ENCODE results near the gene CCDC92. TPM values are rescaled to one million over a fixed set of nuclear protein-coding genes. Genes with fewer than 3 reads are reported as not detected.
A peak's percentile ranks its signal among the peaks of the same experiment; 100 is the strongest.

CCDC92 gene
- total and polyA plus RNA-seq, 2 donors = 9.1 to 49.8 TPM

DNA sequence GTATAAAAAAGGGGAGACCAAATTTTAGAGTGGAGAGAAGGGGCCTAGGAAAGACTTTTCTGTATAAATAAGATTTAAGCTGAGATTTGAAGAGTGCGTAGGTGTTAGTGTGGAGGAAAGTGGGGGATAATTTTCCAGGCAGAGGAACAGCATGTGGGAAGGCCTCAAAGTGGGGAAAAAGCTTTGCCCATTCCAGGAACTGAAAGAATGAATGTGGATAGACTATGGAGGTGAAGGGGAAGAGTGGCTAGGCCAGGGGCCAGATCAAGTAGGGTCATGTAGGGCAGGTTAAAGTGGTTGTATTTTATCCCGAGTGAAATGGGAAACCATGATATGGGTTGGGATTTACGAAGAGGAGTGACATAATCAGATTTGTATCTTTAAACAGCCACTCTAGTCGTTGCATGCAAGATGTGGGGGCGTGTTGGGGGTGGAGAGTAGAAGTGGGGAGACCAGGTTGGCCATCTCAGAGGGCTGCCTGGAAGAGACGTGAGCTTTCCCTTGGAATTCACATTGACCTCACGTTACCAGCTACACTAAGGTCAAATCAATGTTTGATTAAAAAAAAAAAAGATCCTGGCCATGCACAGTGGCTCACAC is 3.7 kb upstream of the CCDC92 start:
- 93% methylated on average over 7 of the region's 7 CpGs for WGBS
- no peak overlapping the region for H3K27ac ChIP-seq (ENCODE audit: low read depth)

DNA sequence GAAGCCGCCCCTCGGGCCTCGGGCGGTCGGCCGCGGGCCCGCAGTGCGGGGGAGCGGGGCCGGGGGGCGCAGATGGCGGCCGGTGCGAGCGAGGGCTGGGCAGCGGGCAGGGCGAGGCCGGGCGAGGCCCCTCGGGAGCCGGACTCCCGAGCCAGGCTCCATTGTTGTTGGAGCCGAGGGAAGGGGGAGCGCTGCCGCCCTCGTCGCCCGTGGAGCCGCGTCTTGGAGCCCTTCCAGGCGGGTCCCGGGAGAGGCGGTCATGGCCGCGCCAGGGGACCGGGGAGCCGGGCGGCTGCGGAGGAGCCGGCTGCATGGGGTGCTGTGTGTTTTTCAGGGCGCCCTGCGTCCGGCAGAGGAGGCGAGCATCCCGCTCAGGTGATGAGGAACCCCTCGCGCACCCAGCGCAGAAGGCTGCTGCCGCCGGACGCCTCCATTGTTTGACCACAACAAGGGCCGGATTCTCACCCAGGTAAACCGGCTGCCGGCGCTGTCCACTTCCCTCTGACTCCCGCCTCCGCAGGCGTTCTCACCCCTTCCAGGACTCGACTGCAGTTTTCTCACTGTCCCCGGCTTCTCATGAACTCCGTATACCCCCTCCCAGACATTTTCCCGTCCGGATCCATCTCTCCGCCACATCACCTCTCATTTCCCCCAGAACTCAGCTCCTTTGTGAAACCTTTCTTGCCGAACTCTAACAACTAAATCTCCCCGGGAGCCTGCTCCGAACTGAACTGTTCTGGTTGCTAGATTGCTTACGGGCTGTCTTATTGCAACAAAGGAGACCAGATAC is 1.1 kb upstream of the CCDC92 start:
- no peak for DNase-seq (ENCODE audit: extremely low spot score)
- no peaks in the 10 kb centered on the region for H3K36me3 ChIP-seq (ENCODE audit: insufficient read depth)
- no peaks in the 10 kb centered on the region for H3K4me1 ChIP-seq (ENCODE audit: insufficient read depth)
- peak overlapping the region; percentile 74 for H3K27ac ChIP-seq (ENCODE audit: low read depth)
- WGBS = 2% methylated on average over 69 of the region's 69 CpGs
- peak overlapping the region; percentile 100 for H3K4me3 ChIP-seq (ENCODE audit: low read depth, low read length)

More for the DNA sequence above, 3.7 kb upstream of the CCDC92 start:
- no peak for DNase-seq (ENCODE audit: extremely low spot score)
- Histone ChIP-seq H3K36me3 (ENCODE audit: insufficient read depth) (no peaks in the 10 kb centered on the region), H3K4me3 (ENCODE audit: low read depth, low read length) (no peak overlapping the region), H3K4me1 (ENCODE audit: insufficient read depth) (no peaks in the 10 kb centered on the region)

DNA sequence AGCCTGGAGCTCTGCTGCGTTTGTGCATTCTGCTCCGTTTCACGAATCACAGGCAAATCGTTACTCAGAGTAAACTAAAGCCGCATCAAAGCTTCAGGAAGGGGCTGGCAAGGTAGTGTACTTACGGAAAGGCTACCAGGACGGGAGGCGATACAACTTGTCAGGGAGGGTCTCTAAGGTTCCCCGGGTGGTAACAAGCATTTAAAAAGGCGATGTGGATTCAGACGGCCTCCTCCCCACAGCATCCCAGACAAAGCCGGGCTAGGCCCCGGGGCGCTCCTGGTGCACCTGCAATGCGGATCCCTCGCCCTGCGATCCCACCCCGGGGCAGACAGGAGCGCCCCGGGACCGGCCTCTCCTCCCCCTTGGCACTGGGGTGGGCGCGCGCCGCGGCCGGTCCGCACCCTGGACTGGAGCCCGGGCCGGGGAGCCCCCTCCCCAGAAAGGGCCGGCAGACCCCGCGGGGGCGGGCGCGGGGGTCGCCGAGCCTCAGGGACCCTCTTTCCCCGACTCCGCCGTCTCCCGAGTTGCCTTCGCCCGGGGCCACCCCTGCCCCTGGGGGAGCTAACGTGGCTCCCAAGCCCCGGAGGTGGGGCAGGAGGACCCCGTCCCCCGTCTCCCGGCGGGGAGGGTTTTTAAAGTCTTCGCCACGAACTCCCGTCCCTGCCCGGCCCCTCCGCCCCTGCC is 718 bp downstream of the CCDC92 start:
- Histone ChIP-seq H3K27ac (ENCODE audit: low read depth) (peak overlapping the region; percentile 93), H3K4me3 (ENCODE audit: low read depth, low read length) (peak overlapping the region; percentile 100), H3K36me3 (ENCODE audit: insufficient read depth) (no peaks in the 10 kb centered on the region), H3K4me1 (ENCODE audit: insufficient read depth) (no peaks in the 10 kb centered on the region)
- no peak for DNase-seq (ENCODE audit: extremely low spot score)
- 1% methylated on average over 55 of the region's 55 CpGs for WGBS

GRCh38 chr12:123971449-123971769 is 1.2 kb downstream of the CCDC92 start:
- no peaks in the 10 kb centered on the region for H3K4me1 ChIP-seq (ENCODE audit: insufficient read depth)
- 28% methylated on average over 10 of the region's 10 CpGs for WGBS
- H3K4me3 ChIP-seq (ENCODE audit: low read depth, low read length) = peak overlapping the region; percentile 100
- no peaks in the 10 kb centered on the region for H3K36me3 ChIP-seq (ENCODE audit: insufficient read depth)
- DNase-seq (ENCODE audit: extremely low spot score) = no peak
- H3K27ac ChIP-seq (ENCODE audit: low read depth) = peak overlapping the region; percentile 93

DNA sequence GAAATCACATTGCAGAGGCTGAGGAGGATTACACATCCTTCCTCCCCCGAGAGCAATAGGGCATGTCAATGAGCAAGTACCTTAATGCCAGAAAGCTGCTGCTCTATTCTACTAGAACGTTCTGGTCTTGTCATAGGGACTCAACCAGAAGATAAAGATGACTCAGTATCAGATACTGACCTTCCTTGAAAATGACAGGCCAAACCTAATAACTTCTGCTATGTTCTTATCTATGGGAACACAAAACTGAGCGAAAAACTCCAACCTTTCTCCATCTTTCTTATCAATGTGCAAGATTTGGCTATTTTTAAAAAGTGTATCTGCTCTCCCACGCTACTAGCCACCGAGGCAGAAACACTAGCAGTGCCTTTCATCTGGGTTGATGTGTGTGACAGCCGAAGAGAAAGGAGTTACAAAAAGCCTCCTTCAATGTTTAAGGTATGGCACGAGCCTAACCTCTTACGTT is 5.5 kb downstream of the CCDC92 start:
- no peak for DNase-seq (ENCODE audit: extremely low spot score)
- WGBS = 84% methylated on average over 8 of the region's 8 CpGs

DNA sequence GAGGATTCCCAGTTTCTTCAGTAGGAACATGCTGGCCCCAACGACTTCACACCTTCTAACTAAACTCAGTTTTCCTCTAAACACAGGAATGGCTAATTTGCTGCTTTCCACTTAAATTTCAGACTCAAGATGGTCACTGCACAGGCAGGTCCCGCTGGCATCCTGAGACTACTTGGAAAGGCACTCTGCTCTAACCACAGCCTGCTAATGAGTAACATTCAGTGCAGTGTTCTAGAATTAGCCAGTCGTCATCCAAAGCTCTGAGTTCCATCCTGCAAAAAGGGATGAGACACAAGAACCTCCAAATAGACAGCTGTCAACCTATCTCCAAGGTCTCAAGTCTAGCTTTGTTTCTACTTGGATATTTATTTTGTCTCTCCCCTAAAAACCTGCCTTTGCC is 6.0 kb downstream of the CCDC92 start:
- whole genome bisulfite sequencing = 82% methylated on average over 3 of the region's 3 CpGs

More for the DNA sequence above, 5.5 kb downstream of the CCDC92 start:
- Histone ChIP-seq H3K27ac (ENCODE audit: low read depth) (no peak overlapping the region), H3K36me3 (ENCODE audit: insufficient read depth) (no peaks in the 10 kb centered on the region), H3K4me3 (ENCODE audit: low read depth, low read length) (no peak overlapping the region), H3K4me1 (ENCODE audit: insufficient read depth) (no peaks in the 10 kb centered on the region)

GRCh38 chr12:123965382-123965781 is 7.2 kb downstream of the CCDC92 start:
- no peak overlapping the region for H3K27ac ChIP-seq (ENCODE audit: low read depth)
- no peak overlapping the region for H3K4me3 ChIP-seq (ENCODE audit: low read depth, low read length)
- no peaks in the 10 kb centered on the region for H3K36me3 ChIP-seq (ENCODE audit: insufficient read depth)
- 67% methylated on average over 5 of the region's 5 CpGs for WGBS
- DNase-seq (ENCODE audit: extremely low spot score) = no peak
- no peaks in the 10 kb centered on the region for H3K4me1 ChIP-seq (ENCODE audit: insufficient read depth)

More for the DNA sequence above, 6.0 kb downstream of the CCDC92 start:
- DNase-seq (ENCODE audit: extremely low spot score) = no peak
- Histone ChIP-seq H3K27ac (ENCODE audit: low read depth) (no peak overlapping the region), H3K4me1 (ENCODE audit: insufficient read depth) (no peaks in the 10 kb centered on the region), H3K36me3 (ENCODE audit: insufficient read depth) (no peaks in the 10 kb centered on the region), H3K4me3 (ENCODE audit: low read depth, low read length) (no peak overlapping the region)

DNA sequence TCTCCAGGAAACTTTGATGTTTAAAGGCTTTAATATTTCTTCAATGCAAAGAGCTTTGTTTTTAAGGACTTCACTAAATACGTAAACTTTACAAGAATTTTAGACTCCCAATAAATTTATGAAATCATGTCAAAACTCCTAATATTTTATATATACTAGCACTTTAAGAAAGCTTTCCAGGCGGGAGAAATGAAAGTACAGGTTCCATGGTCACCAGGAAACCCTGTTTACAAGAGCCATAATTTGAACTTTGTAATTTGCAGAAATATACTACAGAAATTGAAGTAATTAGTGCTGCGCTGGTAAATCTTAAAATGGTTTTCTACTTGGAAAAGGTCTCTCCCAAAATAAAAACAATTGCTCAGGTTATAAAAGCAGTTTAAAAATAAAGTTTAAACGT is 8.8 kb downstream of the CCDC92 start:
- Histone ChIP-seq H3K36me3 (ENCODE audit: insufficient read depth) (no peaks in the 10 kb centered on the region), H3K4me3 (ENCODE audit: low read depth, low read length) (no peak overlapping the region), H3K4me1 (ENCODE audit: insufficient read depth) (no peaks in the 10 kb centered on the region), H3K27ac (ENCODE audit: low read depth) (no peak overlapping the region)
- DNase-seq (ENCODE audit: extremely low spot score) = no peak
- 95% methylated on average over 4 of the region's 4 CpGs for WGBS

- H3K36me3 ChIP-seq (ENCODE audit: insufficient read depth) = no peaks in the 10 kb centered on the region
- no peaks in the 10 kb centered on the region for H3K4me1 ChIP-seq (ENCODE audit: insufficient read depth)
- DNase-seq (ENCODE audit: extremely low spot score) = no peak
- no peak overlapping the region for H3K4me3 ChIP-seq (ENCODE audit: low read depth, low read length)
- 82% methylated on average over 5 of the region's 5 CpGs for WGBS
- no peak overlapping the region for H3K27ac ChIP-seq (ENCODE audit: low read depth)
These were observed 10.1 kb downstream of the CCDC92 start for GRCh38 chr12:123962513-123962912.

GRCh38 chr12:123961585-123962345 is 10.9 kb downstream of the CCDC92 start:
- H3K4me3 ChIP-seq (ENCODE audit: low read depth, low read length) = no peak overlapping the region
- H3K27ac ChIP-seq (ENCODE audit: low read depth) = no peak overlapping the region
- H3K4me1 ChIP-seq (ENCODE audit: insufficient read depth) = no peaks in the 10 kb centered on the region
- no peak for DNase-seq (ENCODE audit: extremely low spot score)
- 81% methylated on average over 12 of the region's 12 CpGs for WGBS
- no peaks in the 10 kb centered on the region for H3K36me3 ChIP-seq (ENCODE audit: insufficient read depth)

GRCh38 chr12:123960856-123961255 is 11.8 kb downstream of the CCDC92 start:
- 79% methylated on average over 4 of the region's 4 CpGs for WGBS
- DNase-seq (ENCODE audit: extremely low spot score) = no peak

DNA sequence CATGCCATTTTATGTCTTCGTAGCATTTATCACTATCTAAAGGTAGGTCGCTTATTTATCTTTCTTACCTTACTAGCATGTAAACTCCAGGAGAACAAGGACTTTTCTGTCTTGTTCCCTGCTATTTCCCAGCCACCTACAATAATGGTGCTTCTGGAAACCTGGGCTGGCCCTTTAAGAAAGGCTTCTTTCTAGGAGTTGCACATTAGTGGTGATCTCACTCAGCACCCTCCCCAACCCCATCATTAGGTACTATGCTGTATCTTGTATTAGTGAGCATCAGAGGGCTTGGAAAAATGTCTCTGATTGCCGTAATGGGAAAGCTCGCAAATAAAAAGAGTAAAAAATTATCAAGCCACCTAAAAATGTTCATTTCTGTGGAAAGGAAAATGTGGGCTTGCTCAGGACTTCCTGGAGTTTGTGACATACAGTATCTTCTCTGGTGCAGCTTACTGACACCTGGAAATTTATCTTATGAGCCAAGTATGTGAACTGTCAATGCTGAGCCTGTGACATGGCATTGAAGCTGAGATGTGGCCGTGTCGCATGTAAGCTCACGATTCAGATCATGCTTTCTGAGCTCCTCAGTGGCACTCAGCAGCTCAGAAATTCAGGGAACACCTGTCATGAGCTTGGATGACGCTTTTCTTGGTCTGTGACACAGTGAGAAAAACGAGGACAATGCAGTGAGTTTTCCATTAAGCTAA is 12.4 kb downstream of the CCDC92 start:
- Histone ChIP-seq H3K27ac (ENCODE audit: low read depth) (no peak overlapping the region), H3K36me3 (ENCODE audit: insufficient read depth) (no peaks in the 10 kb centered on the region), H3K4me1 (ENCODE audit: insufficient read depth) (no peaks in the 10 kb centered on the region), H3K4me3 (ENCODE audit: low read depth, low read length) (no peak overlapping the region)
- 92% methylated on average over 9 of the region's 9 CpGs for WGBS
- DNase-seq (ENCODE audit: extremely low spot score) = no peak

More at GRCh38 chr12:123960856-123961255, 11.8 kb downstream of the CCDC92 start:
- Histone ChIP-seq H3K4me3 (ENCODE audit: low read depth, low read length) (no peak overlapping the region), H3K4me1 (ENCODE audit: insufficient read depth) (no peaks in the 10 kb centered on the region), H3K27ac (ENCODE audit: low read depth) (no peak overlapping the region), H3K36me3 (ENCODE audit: insufficient read depth) (no peaks in the 10 kb centered on the region)

GRCh38 chr12:123958876-123959275 is 13.8 kb downstream of the CCDC92 start:
- no peak overlapping the region for H3K27ac ChIP-seq (ENCODE audit: low read depth)
- DNase-seq (ENCODE audit: extremely low spot score) = no peak
- no peak overlapping the region for H3K4me3 ChIP-seq (ENCODE audit: low read depth, low read length)
- H3K4me1 ChIP-seq (ENCODE audit: insufficient read depth) = no peaks in the 10 kb centered on the region
- WGBS = 75% methylated on average over 9 of the region's 9 CpGs
- no peaks in the 10 kb centered on the region for H3K36me3 ChIP-seq (ENCODE audit: insufficient read depth)
